HG03066 (cell line): ENCODE data around the gene GNAT2.

ENCODE experiments used
- ATAC-seq: cut with Tn5 transposase; IDR thresholded peaks from one replicate; pipeline ENCODE4 v1.9.1; 2021; ENCODE audit warnings: low read depth; ENCODE audit not compliant: unreplicated experiment

GNAT2 gene

DNA sequence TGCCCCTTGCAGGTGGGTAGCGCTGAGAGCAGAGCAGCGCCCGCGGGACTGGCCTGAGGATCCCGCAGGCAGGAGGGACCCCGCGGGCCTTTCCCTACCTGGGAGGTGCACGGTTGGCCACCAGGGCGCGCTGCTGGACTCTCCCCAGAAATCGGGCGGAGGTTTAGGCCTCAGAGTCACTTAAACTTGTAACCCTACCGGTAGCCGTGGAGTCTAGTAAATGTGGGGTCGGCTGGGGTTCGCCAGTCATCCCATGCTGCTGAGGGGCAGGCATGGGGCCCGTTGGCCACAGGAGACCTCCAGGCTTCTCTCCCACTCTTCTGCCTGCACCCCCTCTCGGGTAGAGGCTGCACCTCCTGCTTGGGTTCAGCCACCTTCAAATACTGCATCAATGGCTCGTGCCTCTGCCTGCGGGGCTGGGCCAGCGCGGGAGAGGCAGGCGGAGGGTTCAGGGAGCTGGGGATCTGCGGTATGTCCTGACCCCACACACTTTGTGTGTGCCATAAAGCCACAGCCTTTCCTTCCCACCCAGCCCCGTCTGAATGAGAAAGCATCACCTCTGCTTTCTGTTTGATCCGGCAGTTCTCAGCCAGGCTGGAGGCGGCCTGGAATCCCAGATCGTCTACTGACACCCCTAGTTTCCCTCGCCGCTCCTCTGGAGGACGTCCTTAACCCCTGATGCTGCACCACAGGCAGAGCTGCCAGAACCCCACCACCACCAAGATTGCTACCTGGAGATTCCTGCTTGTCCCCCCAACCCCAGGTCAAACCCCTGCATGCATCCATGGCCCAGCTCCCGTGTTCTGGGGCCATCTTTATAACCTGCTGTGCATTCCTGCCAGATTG is 24.2 kb upstream of the GNAT2 start:
- ATAC-seq: peak; percentile 75

DNA sequence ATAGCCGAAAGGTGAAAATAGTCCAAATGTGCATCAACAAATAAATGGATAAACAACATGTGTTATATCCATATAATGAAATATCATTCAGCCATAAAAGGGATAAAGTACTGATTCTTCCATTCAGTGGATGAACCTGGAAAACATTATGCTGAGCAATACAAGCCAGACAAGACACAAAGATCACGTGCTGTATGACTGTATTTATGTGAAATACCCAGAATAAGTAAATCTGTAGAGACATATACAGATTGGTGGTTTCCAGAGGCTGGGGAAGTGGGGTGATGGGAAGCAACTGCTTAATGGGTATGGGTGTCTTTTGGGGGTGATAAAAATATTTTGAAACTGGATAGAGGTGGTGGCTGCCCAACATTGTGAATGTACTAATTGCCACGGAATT is 23.2 kb upstream of the GNAT2 start:
- ATAC-seq: no peak

DNA sequence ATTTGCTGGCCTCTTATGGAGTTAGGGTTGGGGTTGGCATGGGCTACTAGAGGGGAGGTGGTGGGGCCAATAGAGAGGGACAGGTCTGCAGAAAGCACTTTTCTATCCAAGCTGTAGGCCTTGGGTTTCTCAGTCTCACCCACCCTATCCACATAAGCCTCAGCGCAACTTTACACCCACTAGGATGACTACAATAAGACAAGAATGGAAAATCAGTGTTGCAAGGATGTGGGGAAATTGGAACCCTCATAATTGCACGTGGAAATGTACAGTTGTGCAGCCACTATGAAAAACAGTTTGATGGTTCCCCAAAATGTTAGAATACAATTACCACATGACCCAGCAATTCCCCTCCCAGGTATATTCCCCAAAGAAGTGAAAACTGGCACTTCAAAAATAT is 22.4 kb upstream of the GNAT2 start:
- ATAC-seq: no peak

DNA sequence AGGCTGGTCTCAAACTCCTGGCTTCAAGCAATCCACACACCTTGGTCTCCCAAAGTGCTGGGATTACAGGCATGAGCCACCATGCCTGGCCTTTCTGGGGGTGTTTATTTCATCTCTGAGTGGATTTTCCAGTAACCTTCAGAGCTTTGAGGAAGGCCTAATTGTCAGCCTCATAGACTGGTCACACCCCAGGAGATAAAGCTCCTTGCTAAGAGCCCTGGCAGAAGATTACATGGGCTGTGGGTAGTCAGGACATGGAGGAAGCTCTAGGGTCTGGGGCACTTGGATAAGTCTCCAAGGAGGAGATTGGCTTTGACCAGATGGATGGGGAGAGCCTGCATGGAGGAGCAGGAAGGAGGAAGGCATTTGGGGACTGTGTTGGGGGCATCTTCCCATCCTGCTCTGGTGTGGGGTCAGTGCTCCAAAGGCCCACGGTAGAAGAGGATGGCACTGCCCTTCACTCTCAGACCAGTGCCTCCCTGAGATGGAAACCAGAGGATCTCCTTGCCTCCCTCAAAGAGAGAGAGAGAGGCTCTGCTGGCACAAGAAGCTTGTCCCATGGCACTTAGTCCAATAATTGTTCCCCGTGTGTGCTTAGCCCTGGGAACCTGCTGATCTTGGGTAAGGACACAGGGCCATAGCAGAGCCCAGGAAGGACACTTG is 21.8 kb upstream of the GNAT2 start:
- ATAC-seq: no peak

DNA sequence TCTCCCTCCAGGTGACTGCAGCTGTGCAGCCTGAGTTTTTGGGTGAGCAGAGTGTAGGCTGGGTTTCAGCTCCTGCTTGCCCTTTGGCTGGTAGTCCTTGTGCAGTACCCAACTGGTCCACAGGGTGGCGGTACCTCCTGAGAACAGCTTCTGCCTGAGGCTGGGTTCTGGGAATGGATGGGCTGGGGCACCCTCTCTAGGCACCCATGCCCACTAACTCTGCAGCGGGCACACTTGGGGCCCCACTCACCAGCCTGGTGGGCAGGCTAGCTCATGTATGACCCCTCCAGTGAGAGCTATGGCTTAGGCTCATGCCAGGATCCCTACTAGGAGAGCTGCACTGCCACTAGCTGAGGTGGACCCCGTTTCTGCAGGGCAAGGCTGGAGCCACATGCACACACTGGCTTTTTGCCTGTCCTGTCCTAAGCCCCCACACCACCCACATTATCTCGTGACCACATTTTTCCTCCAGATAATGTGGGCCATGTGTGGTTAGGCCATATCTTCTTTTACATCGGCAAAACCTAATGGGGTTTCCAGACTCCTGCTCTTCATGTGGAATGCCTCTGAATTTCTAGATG is 21.0 kb upstream of the GNAT2 start:
- peak; percentile 57 for ATAC-seq

DNA sequence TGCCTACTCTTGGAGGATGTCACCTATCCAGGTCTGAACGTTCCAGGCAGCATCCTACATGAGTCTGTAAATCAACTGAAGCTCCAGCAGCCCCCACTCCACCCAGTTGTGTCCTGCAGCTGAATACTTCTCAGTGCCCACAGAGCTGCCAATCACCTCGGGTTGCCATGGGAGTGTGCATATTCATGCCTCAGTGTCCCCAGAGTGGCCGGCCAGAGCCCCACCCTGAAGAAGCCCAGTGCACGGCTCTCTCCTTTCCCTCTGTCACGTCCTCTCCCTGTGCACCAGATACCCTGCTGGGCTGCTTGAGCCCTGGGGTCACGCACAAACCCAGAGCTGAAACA is 20.4 kb upstream of the GNAT2 start:
- ATAC-seq: no peak

DNA sequence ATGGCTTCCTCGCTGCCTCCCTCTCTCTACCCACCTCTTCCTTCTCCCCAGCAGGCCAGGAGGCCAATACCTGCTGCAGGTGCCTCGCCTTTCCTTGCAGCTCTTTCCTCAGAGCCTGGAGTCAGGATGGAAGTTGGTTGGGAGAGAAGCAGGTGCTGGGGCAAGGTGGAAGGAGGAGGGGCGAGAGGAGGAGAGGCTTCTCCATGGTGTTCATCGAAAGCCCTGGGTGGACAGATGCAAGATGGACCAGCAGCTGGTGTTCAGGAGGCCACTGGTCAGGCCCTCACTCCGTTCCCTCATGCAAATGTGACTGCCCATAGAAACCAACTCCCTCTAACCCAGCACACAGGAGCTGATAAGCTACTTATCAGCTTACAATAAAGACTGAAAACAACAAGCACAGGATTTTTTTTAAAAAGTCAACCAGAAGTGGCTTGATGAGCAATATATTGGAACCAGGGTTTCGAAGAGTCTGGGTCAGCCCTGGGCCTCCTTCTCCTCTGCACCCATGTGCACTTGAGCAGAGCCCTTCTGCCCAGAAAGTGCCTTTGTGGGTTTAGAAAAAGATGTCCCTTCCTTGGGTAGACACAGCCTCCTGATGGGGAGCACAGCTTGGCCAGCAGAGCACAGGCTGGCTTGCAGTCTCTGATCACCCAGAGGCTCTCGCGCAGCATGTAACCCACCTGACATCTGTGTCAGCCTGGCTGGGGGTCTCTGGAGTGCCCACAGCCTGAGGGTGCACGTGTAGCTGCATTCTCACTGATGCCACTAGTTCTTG is 19.8 kb upstream of the GNAT2 start:
- ATAC-seq: no peak

DNA sequence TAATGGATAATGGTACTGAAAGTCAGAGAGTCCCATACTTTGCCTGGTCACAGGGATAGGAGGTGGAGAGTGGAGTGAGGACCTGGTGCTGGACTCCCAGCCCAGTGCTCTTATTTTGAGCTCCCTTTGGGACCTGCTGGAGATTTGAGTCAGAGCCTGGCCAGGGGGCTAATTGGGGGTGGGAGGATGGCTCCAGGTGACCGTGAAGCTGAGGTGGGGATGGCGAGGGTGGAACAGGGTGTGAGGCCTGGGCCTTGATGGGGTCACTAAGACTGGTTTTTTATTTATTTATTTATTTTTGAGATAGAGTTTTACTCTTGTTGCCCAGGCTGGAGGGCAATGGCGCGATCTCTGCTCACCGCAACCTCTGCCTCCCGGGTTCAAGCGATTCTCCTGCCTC is 18.0 kb upstream of the GNAT2 start:
- ATAC-seq: no peak

DNA sequence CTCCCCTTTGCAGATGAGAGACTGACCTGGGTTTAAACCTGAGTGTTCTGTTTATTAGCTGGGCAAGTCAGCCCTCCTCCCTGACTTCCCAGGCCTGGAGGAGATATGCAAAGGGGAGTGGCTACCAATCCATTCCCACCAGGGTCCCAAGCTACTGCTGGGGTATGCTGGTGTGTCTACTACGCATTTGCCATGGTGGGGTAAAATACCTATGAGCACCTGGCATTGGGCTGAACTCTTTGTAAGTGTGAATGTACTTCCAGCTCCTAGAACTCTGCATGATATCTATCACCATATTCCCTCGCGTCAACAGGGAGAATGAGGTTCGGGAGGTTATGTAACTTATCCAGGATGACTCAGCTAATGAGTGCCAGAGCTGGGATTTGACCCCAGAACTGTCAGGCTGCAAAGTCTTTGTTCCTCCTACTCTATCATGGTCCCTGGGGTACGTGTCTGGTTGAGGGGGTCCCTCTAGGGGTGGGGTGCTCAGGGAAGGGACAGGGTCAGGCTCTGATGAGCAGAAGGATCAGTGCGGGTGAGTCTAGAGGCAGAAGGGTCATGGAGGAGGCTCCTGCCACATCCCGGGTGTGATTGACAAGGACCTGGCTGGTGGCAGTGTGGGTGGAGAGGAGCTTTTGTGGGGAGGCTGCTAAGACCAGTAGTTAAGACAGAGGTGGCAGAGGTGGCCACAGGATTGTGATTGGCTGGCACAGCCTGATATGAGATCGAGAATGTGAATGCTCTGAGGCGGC is 17.0 kb upstream of the GNAT2 start:
- no peak for ATAC-seq

DNA sequence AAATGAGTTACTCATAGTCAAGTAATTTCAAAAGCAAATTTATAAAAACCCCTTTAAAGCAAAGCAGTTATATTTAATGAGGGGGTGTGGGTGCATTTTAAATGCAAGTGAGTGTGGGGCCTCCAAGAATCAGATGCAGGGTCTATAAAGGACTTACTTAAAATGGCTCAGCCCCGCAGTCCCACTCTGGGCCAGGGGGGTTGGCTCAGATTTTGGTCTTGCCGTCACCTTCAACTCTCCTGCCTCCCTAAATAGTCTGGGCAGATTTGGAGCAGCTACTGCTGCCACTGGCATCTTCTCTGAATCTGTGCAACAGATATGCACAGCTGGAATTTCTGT is 16.4 kb upstream of the GNAT2 start:
- ATAC-seq: no peak

DNA sequence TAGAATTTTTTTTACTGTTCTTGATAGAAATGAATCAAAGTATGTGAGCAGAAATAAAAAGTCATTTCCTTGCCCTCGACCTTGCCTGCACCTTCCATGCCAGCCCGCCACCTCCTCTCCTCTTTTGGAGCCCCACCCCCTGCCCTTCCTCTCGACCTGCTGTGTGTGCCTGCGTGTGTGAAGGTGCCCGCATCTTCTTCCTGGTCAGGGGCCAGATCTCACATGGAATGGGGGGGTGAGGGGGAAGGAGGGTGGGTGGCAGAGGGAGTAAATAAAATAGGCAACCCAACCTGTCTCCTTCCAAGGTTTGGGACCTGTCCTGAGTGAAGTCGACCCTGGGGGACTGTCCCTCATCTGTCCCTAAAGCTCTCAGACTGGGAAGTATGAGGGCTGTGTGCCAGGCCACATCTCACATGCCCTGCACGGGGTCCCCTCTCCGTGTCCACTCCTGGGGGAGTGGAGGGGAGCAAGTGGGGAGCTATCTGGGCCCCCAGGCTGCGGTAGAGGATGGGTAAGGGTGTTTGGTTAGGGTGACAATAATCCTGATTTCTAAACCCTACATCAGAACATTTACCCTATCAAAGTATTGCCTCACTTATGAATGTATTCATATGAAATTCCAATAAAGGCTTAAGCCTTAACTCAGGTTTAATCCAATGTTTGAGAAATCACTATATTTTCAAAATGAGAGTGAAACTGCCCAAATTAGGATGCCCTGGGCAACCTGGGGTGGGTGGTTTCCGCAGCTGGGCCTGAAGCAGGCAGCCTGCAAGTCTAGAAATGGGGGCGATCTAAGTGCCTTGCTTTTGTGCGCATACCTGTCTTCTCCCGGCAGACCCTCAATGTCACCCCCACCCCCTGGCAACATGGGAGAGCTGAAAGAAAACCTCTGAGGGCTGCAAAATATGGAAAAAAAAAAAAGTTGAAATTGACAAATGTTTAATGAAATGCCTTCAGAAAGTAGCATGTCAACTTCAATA is 15.6 kb upstream of the GNAT2 start:
- no peak for ATAC-seq

DNA sequence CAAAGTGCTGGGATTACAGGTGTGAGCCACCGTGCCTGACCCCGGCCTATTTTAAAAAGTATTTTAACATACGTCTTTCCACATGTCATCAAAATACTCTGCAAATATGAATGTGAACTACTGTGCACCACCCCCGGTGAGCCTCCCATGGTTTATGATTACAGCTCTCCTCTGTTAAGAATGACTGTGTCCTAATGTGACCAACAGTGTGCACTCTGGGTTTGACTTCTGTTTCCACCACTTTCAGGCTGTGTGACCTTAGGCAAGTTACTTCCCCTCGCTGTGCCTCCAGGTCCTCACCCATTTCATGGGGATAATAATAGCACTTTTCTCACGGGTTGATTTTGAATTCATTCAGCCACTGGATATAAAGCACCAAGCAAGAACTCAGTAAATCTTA is 14.9 kb upstream of the GNAT2 start:
- ATAC-seq: no peak

DNA sequence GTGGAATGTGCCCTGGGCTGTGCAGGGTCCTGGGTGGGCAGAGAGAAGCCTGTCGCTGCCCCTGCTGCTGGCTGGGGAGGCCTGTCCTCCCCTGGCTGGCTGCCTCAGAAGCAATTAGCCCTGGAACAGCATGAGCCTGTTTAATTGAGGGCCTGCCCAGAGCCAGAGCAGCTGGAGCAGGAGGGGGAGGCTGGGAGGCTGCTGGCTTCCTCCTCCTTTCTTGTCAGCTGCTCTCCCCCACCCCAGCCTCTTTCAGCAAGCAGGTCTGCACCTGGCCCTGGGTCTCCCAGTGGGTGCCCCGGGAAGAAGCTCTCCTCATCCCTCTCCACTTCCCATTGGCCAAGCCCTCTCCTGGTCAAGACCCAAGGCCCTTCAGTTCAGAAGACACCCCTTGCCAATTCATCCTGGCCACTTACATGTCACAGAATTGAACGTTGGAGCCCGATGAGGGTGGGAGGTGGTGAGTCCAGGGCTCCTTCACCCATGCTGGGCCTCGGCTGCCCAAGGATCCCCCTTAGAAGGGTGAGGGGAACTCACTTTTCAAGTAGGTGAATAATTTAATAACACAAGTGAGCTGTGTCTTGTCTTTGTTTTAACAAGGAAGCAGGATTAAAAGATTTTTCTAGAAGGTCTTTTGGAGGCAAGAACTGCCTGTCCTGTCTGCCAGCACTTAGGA is 13.4 kb upstream of the GNAT2 start:
- ATAC-seq: no peak

DNA sequence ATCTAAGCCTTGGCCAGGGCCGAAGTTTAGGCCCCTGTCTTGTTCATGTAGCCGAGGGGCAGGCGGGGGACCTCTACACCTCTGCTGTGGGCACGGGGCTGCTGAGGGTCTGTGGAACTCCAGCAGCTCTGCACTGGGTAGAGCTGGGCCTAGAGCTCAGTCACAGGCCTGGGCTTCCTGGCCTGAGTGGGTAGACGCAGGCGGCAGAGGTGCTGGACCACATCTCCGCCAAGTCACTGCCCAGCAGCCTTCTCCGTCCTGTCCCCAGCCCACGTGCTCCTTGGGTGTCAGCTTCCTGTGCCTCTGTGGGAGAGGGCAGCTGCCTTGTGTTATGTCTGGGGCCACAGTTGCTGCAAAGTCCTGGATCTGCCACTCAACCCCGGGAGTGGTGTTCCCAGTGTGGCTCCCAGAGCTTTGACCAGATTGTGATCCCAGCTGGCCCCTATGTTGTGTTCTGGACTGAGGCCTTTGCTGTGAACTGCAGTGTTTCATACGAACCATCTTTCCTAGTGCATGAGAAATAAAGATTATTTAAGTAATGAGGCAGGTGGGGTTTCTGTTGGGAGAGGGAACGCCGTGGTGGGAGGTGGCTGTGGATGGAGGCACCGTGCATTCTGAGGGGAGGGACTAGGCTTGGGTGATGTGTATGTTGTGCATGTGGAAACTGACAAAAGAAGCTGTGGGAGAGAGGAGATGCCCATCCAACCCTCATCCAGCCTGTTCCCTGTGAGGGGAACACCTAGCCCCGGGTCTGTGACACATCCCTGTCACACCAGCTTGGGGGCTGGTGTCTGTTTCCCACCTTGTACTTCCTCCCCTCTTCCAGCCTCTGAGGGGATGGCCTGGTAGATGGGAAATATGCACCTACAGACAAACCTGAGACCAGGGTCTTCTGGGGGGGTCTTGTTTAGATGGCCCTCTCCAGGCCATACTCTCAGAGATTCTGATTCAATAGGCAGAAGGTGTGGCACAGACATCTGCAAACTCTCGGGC is 12.4 kb upstream of the GNAT2 start:
- no peak for ATAC-seq

DNA sequence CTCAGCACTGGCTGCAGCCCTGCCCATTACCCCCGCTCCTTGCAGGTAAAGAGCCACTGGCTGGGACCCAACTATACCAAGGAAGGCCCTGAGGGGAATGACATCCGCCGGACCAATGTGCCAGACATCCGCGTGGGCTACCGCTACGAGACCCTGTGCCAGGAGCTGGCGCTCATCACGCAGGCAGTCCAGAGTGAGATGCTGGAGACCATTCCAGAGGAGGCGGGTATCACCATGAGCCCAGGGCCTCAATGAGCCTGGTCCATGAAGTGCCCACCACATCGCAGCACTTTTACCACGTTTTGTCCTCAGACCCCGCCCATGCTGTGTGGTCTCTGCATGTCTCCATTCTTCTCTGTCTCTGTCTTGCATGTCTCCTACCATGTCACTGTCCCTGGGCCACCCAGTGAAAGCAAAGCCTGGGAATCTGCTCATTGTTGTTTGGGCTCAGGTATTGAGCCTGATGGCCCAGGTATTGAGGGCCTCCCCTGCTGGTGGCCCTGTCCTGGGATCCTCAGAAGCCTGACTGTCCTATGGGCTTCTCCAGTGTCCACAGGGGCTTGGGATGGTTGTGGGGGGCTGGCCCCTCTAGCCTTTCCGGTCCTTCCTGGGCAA is 11.6 kb upstream of the GNAT2 start:
- no peak for ATAC-seq

DNA sequence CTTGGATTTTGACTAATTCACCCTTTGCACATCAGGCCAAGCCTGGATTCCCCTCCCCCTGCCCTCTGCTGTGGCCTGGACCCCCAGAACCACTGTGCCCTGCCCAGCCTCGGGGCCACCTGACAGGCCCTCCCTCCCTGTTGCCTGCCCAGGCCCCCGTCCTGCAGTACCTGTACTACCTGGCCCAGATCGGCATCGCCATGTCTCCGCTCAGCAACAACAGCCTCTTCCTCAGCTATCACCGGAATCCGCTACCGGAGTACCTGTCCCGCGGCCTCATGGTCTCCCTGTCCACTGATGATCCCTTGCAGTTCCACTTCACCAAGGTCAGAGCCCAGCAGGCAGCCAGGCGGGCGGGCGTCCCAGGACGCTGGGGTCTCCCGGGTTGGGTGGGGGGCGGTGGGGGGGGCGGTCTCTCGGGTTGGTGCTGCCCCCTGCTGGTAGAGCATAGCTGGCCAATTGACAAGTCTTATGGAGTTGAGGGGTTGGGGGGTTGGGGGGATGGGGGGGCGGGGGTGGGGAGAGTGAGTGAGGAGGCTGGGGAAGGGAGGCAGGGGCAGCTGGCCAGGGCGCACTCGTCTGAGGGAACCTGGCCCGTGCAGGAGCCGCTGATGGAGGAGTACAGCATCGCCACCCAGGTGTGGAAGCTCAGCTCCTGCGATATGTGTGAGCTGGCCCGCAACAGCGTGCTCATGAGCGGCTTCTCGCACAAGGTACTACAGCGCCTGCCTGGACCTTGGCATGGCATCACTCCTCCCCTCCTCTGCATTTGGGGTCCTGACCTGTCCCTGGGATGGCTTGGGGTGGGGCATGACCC is 10.9 kb upstream of the GNAT2 start:
- no peak for ATAC-seq
